ENCODE results near the gene JAKMIP2. TPM values are rescaled to one million over a fixed set of nuclear protein-coding genes. Genes with fewer than 3 reads are reported as not detected.

JAKMIP2 gene
- total RNA-seq, 1 experiment from 2014 or later = not detected

DNA sequence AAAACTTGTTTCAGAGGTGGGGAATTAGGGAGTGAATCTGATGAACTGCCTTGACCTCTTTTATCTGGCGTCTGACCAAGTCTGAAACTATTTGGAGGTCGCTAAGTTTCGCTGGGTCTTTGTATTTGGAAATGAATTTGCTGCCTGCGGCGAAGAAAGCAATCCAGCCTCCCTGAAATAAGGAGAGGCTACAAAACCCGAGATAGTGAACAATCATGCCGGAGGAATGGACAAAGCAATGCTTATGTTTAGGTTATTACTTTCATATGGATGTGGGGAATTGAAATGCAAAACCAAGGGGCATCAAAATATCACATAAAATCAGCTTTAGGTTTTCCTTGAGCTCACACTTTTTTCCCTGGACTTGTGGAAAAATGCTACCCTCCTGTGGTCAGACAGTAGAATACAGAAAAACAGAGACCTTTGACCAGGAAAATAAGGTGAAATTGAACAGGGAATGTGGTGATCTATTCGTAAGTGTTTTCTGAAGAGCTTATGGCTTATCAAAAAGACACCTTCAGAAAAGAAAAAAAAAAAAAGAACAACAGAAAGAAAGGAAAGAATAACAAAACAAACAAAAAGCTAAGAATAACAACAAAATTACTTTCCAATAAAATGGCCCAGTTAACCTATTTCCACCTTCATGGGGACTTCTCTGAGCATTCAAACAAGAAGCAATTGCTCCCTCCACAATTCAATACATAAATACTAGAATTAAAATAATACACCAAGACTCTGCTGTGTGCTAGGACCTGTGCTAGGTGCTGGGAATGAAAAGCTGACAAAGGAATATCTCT lies 204.1 kb downstream of the JAKMIP2 start:
- ChIA-PET CTCF (interaction anchor here (0.6 to 4.0 kb wide), 30 partner anchors 9 to 1045 kb away, joined by 3 to 49 read pairs (median 4); no protein-coding TSS in a partner anchor), POLR2A (interaction anchor here (1.0 kb wide), 1 partner anchor 124 kb away, joined by 7 read pairs; no protein-coding TSS in a partner anchor), RAD21 (ENCODE audit: low non-redundant PET in 1 of 2, low total read pairs in 2 of 2, uncharacterized antibody in 2 of 2, unreplicated experiment in 2 of 2) (interaction anchor here in 1 of 2 experiments (0.6 to 1.1 kb wide), 3 partner anchors 93 to 354 kb away, joined by 3 read pairs; no protein-coding TSS in a partner anchor)
- no peak overlapping the region for H3K9ac ChIP-seq (ENCODE audit: low read length)
- intact Hi-C loops (cut with micrococcal nuclease) = loop anchor here (1.0 to 5.0 kb wide), 4 partner anchors 114 to 1046 kb away; no protein-coding TSS in a partner anchor
- H3K9me2 ChIP-seq (ENCODE audit: insufficient read depth) = no peaks in the 10 kb centered on the region
- H3K36me3 ChIP-seq (ENCODE audit: control insufficient read depth in 1 of 2, insufficient read depth in 2 of 2, low read length in 2 of 2) = no peaks in the 10 kb centered on the region
- H3K4me1 ChIP-seq (ENCODE audit: control insufficient read depth in 1 of 2, insufficient read depth in 2 of 2, low read length in 2 of 2) = no peaks in the 10 kb centered on the region
- H3K4me3 ChIP-seq (replicated peaks in 1 of 2; ENCODE audit: low read depth in 1 of 2, low read length in 2 of 2) = no peak overlapping the region
- ATAC-seq (peak; percentile 64), DNase-seq (ENCODE audit: low read depth, low spot score) (peak; percentile 41)
- H3K9me3 ChIP-seq (ENCODE audit: control insufficient read depth in 1 of 2, insufficient read depth in 1 of 2, low read depth in 1 of 2, low read length in 2 of 2) = no peaks in the 10 kb centered on the region
- H3K27me3 ChIP-seq (ENCODE audit: insufficient read depth, low read length) = no peaks in the 10 kb centered on the region
- no peaks in the 10 kb centered on the region for H3K79me2 ChIP-seq (ENCODE audit: insufficient read depth, low read length)
- H3K27ac ChIP-seq (ENCODE audit: low read depth, low read length) = no peak overlapping the region
- no TSS peak for BruUV-seq (replicated peaks)
- H3K4me2 ChIP-seq (ENCODE audit: low read length) = no peak overlapping the region
- TF ChIP-seq, protein P1, sequence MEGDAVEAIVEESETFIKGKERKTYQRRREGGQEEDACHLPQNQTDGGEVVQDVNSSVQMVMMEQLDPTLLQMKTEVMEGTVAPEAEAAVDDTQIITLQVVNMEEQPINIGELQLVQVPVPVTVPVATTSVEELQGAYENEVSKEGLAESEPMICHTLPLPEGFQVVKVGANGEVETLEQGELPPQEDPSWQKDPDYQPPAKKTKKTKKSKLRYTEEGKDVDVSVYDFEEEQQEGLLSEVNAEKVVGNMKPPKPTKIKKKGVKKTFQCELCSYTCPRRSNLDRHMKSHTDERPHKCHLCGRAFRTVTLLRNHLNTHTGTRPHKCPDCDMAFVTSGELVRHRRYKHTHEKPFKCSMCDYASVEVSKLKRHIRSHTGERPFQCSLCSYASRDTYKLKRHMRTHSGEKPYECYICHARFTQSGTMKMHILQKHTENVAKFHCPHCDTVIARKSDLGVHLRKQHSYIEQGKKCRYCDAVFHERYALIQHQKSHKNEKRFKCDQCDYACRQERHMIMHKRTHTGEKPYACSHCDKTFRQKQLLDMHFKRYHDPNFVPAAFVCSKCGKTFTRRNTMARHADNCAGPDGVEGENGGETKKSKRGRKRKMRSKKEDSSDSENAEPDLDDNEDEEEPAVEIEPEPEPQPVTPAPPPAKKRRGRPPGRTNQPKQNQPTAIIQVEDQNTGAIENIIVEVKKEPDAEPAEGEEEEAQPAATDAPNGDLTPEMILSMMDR (IDR thresholded peaks at IDR 0.05 in 2 of 3, conservative IDR thresholded peaks at IDR 0.05 in 1 of 3; ENCODE audit: borderline replicate concordance in 1 of 3, insufficient read depth in 1 of 3, low read depth in 2 of 3, low read length in 2 of 3) = peak; percentile 52 to 78 (median 71); a peak in 5 of 6 replicates
- TF ChIP-seq, protein P2, sequence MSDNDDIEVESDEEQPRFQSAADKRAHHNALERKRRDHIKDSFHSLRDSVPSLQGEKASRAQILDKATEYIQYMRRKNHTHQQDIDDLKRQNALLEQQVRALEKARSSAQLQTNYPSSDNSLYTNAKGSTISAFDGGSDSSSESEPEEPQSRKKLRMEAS (IDR thresholded peaks at IDR 0.05) = no peak
- TF ChIP-seq RAD21 (IDR thresholded peaks at IDR 0.05; ENCODE audit: low read depth) (peak; percentile 84), ELF1 (IDR thresholded peaks at IDR 0.05; ENCODE audit: borderline replicate concordance, low read depth) (no peak)
- no peaks in the 10 kb centered on the region for H4K20me1 ChIP-seq (ENCODE audit: insufficient read depth)
- no peak overlapping the region for H2AFZ ChIP-seq (ENCODE audit: low read depth, low read length, poor library complexity, severe bottlenecking)

Measured in HCT116 (cell line).